ENCODE data around the gene SRD5A3.

The SRD5A3 gene

DNA sequence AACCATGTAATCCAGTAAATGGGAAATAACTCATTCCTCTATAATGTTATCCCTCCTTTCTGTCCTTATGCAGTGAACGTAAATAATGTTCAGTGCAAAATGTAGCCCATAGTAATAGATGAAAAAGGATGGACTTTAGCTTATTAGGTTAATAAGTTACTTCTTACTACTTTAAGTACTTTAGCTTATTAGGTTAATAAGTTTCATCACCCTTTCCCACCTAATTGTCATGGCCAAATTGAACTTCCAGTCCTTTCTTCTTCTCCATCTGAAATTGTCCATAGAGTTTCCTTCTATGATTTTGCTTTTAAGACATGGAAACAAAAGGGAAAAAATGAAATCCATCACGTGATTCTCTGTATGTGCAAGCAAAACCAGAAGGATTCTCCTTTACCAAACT lies 34.5 kb downstream of the SRD5A3 start:
- TF ChIP-seq, protein P1, sequence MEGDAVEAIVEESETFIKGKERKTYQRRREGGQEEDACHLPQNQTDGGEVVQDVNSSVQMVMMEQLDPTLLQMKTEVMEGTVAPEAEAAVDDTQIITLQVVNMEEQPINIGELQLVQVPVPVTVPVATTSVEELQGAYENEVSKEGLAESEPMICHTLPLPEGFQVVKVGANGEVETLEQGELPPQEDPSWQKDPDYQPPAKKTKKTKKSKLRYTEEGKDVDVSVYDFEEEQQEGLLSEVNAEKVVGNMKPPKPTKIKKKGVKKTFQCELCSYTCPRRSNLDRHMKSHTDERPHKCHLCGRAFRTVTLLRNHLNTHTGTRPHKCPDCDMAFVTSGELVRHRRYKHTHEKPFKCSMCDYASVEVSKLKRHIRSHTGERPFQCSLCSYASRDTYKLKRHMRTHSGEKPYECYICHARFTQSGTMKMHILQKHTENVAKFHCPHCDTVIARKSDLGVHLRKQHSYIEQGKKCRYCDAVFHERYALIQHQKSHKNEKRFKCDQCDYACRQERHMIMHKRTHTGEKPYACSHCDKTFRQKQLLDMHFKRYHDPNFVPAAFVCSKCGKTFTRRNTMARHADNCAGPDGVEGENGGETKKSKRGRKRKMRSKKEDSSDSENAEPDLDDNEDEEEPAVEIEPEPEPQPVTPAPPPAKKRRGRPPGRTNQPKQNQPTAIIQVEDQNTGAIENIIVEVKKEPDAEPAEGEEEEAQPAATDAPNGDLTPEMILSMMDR (IDR thresholded peaks at IDR 0.05; ENCODE audit: control extremely low read depth, extremely low read depth, low read depth, missing control alignments), result no peak
- DNase-seq (ENCODE audit: extremely low spot score), result no peak
- POLR2A ChIA-PET, result no interaction called here
- CTCF ChIA-PET, result no interaction called here

DNA sequence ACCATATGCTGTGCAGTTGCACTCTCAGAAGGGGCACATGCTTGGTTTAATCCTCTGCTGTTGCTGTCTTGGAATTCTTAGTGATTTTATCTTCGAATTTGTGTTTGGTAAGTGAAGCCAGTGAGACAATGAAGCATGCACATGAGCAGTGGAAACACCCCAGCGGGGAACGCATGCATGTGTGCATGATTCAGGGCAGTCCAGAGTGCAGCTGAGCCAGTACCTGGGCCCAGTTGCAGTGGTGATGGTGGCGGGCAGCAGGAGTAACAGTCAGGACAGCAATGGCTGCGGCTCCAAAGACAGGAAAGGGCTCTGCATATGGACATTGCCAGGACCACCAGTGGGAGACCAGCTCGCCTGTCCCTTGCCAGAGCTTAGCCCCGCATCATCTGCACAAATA lies 35.5 kb downstream of the SRD5A3 start:
- no peak for DNase-seq (ENCODE audit: extremely low spot score)
- ChIA-PET CTCF (no interaction called here), POLR2A (no interaction called here)
- TF ChIP-seq, protein P1 (IDR thresholded peaks at IDR 0.05; ENCODE audit: control extremely low read depth, extremely low read depth, low read depth, missing control alignments), result no peak

DNA sequence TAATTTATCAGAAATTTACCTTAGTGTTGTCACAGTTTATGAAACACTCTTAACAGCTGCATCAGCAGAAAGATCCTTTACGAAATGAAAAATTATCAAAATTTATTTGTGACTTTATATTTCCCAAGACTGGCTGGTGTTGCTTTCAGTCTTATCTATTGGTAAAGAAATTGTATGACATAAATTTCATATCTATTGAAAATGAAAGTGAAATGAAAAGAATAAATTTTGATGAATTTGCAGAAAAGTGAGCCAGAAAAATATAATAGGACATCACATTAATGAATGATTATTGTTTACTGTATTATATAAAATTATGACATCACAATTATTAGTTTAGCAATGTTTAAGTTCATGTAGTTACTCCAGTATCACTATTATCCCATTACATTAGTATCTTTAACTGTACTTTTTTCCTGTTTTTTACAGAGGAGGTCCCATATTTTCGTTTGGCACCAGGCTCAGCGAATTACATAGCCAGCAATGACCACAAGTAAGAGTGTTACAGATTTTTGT lies 36.5 kb downstream of the SRD5A3 start:
- TF ChIP-seq, protein P1 (IDR thresholded peaks at IDR 0.05; ENCODE audit: control extremely low read depth, extremely low read depth, low read depth, missing control alignments), result no peak
- no peak for DNase-seq (ENCODE audit: extremely low spot score)
- POLR2A ChIA-PET, result no interaction called here
- CTCF ChIA-PET, result no interaction called here

DNA sequence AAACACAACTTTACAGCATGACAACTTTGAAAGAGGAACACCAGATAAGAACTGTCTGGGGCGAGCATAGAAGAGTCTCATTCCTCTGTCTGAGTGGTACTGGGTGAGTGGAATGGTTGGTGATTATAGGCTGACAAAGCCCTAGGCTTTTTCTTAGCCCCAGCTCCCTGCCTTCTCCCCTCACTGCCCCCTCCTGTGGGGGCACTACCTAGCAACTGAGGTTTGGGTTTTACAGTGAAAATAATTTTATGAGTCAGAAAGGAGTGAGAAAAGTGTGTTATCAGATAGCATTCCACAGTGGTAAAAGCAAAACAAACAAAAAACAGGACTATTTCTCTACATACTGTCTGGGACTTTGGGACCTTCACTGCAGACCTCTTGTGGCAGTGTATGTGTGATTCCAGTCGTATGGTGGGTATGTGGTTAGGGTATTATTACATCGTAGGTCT lies 39.2 kb downstream of the SRD5A3 start:
- ChIA-PET CTCF (interaction anchor here (1.0 kb wide), 1 partner anchor 9 kb away, joined by 3 read pairs; no protein-coding TSS in a partner anchor), POLR2A (no interaction called here)
- TF ChIP-seq, protein P1 (IDR thresholded peaks at IDR 0.05; ENCODE audit: control extremely low read depth, extremely low read depth, low read depth, missing control alignments), result no peak
- DNase-seq (ENCODE audit: extremely low spot score), result no peak

DNA sequence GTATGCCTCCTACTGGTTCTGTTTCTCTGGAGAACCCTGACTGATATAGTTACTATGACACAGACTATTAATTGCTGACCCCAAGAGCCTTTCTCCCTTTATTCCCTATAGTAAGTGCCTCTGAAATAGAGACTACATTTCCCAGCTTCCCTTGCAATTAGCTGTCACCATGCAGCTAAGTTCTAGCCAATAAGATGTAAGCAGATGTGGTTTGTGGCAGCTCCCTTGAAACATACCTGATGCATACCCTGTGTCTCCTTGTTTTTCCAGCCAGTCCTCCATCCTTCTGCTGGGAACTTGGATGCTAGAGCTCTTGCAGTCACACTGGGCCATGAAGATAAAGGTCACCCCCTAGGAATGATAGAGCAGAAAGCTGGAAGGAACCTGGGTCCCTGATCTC lies 40.0 kb downstream of the SRD5A3 start:
- TF ChIP-seq, protein P1 (IDR thresholded peaks at IDR 0.05; ENCODE audit: control extremely low read depth, extremely low read depth, low read depth, missing control alignments), result no peak
- POLR2A ChIA-PET, result no interaction called here
- CTCF ChIA-PET, result interaction anchor here (1.0 to 1.5 kb wide), 2 partner anchors 9 to 40 kb away, joined by 3 to 4 read pairs; partner anchors contain the start of genes SRD5A3 and TMEM165
- no peak for DNase-seq (ENCODE audit: extremely low spot score)

DNA sequence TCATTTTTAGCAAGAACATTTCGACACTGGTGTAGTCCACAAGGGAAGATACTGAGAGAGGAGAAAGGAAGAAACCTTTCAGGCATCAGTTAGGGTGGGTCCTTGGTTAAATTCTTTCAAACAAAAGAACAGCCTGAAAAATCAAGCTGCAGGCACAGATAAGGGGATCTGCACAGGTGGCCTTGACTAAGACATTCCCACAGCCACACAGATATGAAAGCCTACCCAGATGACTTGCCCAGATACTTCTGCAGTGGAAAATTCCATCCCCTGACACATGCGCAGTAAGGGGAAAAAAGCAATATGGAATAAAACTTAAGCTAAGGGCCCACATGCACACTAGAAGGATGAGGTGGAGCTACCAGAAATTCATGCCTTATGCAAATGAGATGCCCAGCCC lies 40.8 kb downstream of the SRD5A3 start:
- DNase-seq (ENCODE audit: extremely low spot score), result no peak
- TF ChIP-seq, protein P1 (IDR thresholded peaks at IDR 0.05; ENCODE audit: control extremely low read depth, extremely low read depth, low read depth, missing control alignments), result no peak
- POLR2A ChIA-PET, result no interaction called here
- CTCF ChIA-PET, result interaction anchor here (1.0 to 1.5 kb wide), 3 partner anchors 9 to 41 kb away, joined by 3 to 4 read pairs (median 3); partner anchors contain the start of genes SRD5A3 and TMEM165
